ENCODE measurements around the gene RANBP1.

- no peak for TF ChIP-seq FOXA1 (IDR thresholded peaks at IDR 0.05)
- TF ChIP-seq FOXK2 (IDR thresholded peaks at IDR 0.05) = no peak
- TF ChIP-seq ZNF384 (IDR thresholded peaks at IDR 0.05) = no peak
- TF ChIP-seq ELF4 (IDR thresholded peaks at IDR 0.05) = no peak
- no peak for TF ChIP-seq HDGF (IDR thresholded peaks at IDR 0.05; ENCODE audit: borderline replicate concordance)
- no peak for TF ChIP-seq CTBP1 (IDR thresholded peaks at IDR 0.05; ENCODE audit: borderline replicate concordance)
These were observed 5.4 kb upstream of the RANBP1 start for GRCh38 chr22:20110359-20110985.

All from HEK293T (cell line).